Neuronal stem cell (in vitro differentiated cells): Measurements from ENCODE around the gene TBC1D7.

Experiments
- DNase-seq: peaks from one replicate; pipeline ENCODE4 v3.0.0-alpha.2; 2013; ENCODE audit warnings: low spot score
- H2AFZ ChIP-seq: one replicate; pipeline ENCODE4 v1.6.1; 2013; ENCODE audit warnings: mild to moderate bottlenecking, low read length, inconsistent platforms
- H2AK5ac ChIP-seq: 2 replicates; pipeline ENCODE4 v1.6.1; 2013; ENCODE audit warnings: low read depth, mild to moderate bottlenecking, inconsistent platforms, low read length, moderate library complexity, mixed read lengths
- H2BK120ac ChIP-seq: 2 replicates; pipeline ENCODE4 v1.6.1; 2013; ENCODE audit warnings: low read depth, mild to moderate bottlenecking, inconsistent platforms, low read length, moderate library complexity, mixed read lengths
- H2BK12ac ChIP-seq: one replicate; pipeline ENCODE4 v1.6.1; 2013; ENCODE audit warnings: low read length, inconsistent platforms
- H2BK15ac ChIP-seq: 2 replicates; pipeline ENCODE4 v1.6.1; 2013; ENCODE audit warnings: mild to moderate bottlenecking, low read length, inconsistent platforms, mixed read lengths
- H2BK5ac ChIP-seq: one replicate; pipeline ENCODE4 v1.6.1; 2013; ENCODE audit warnings: inconsistent platforms, mild to moderate bottlenecking, low read length, moderate library complexity
- H3K14ac ChIP-seq: one replicate; pipeline ENCODE4 v1.6.1; 2013; ENCODE audit warnings: low read length, inconsistent platforms
- H3K18ac ChIP-seq: 2 replicates; pipeline ENCODE4 v1.6.1; 2013; ENCODE audit warnings: low read length, inconsistent platforms
- H3K23ac ChIP-seq: 2 replicates; pipeline ENCODE4 v1.6.1; 2013; ENCODE audit warnings: low read depth, mild to moderate bottlenecking, mixed read lengths, low read length, inconsistent platforms; ENCODE audit not compliant: poor library complexity
- H3K27ac ChIP-seq: replicated peaks from 3 replicates; pipeline ENCODE4 v1.5.1; 2013; ENCODE audit warnings: low read length, inconsistent platforms
- H3K27me3 ChIP-seq, 3 experiments: 2 replicates each; pipeline ENCODE4 v1.6.1; 2013; ENCODE audit warnings: low read length in 3 of 3, mild to moderate bottlenecking in 2 of 3, inconsistent platforms in 1 of 3, low read depth in 1 of 3, mixed read lengths in 1 of 3, moderate library complexity in 1 of 3; ENCODE audit not compliant: control insufficient read depth in 3 of 3, insufficient read depth in 3 of 3
- H3K36me3 ChIP-seq, 2 donors: replicated peaks in 1 of 2; 2 replicates each; pipeline ENCODE4 v1.6.1; 2013; ENCODE audit warnings: low read length in 2 of 2; ENCODE audit not compliant: control insufficient read depth in 2 of 2, insufficient read depth in 2 of 2
- H3K4ac ChIP-seq: 2 replicates; pipeline ENCODE4 v1.6.1; 2013; ENCODE audit warnings: inconsistent platforms, mild to moderate bottlenecking, low read length, moderate library complexity
- H3K4me1 ChIP-seq, 2 donors: 1 replicate in 1 of 2; 2 replicates in 1 of 2; pipeline ENCODE4 v1.6.1; 2013; ENCODE audit warnings: low read length in 2 of 2, low read depth in 1 of 2; ENCODE audit not compliant: control insufficient read depth in 2 of 2, insufficient read depth in 1 of 2
- H3K4me2 ChIP-seq: one replicate; pipeline ENCODE4 v1.6.1; 2013; ENCODE audit warnings: mild to moderate bottlenecking, low read length, inconsistent platforms; ENCODE audit not compliant: insufficient read depth, poor library complexity, severe bottlenecking
- H3K4me3 ChIP-seq, 2 donors: 2 replicates each; pipeline ENCODE4 v1.5.1; 2013; ENCODE audit warnings: low read length in 2 of 2, mild to moderate bottlenecking in 2 of 2, inconsistent platforms in 1 of 2, moderate library complexity in 1 of 2
- H3K79me1 ChIP-seq: one replicate; pipeline ENCODE4 v1.6.1; 2013; ENCODE audit warnings: low read depth, mild to moderate bottlenecking, inconsistent platforms, low read length, moderate library complexity
- H3K9ac ChIP-seq: one replicate; pipeline ENCODE4 v1.6.1; 2013; ENCODE audit warnings: mild to moderate bottlenecking, low read depth, low read length, inconsistent platforms; ENCODE audit not compliant: poor library complexity
- H3K9me3 ChIP-seq, 2 donors: replicated peaks in 1 of 2; 2 replicates each; pipeline versions ENCODE3 to v1.6.1; 2013; ENCODE audit warnings: low read length in 2 of 2, mild to moderate bottlenecking in 2 of 2, inconsistent platforms in 1 of 2, low read depth in 1 of 2, mixed read lengths in 1 of 2, moderate library complexity in 1 of 2; ENCODE audit not compliant: control insufficient read depth in 2 of 2, insufficient read depth in 1 of 2
- H4K8ac ChIP-seq: one replicate; pipeline ENCODE4 v1.6.1; 2013; ENCODE audit warnings: low read depth, mild to moderate bottlenecking, inconsistent platforms, low read length, moderate library complexity
- H4K91ac ChIP-seq: one replicate; pipeline ENCODE4 v1.6.1; 2013; ENCODE audit warnings: low read length, low read depth, mild to moderate bottlenecking, inconsistent platforms; ENCODE audit not compliant: poor library complexity
- WGBS, 2 donors: extraction: QIAGEN DNeasy Blood & Tissue Kit; methylation state at CpG; one replicate each; pipeline ENCODE4 v1.1.7; 2013; ENCODE audit warnings: missing lambda C conversion rate in 2 of 2, mixed read lengths in 1 of 2; ENCODE audit not compliant: insufficient read length in 2 of 2, insufficient replicate concordance in 1 of 2; ENCODE audit errors: extremely low coverage in 2 of 2; 5-methylcytosine and 5-hydroxymethylcytosine counted together

The TBC1D7 gene

GRCh38 chr6:13370623-13371022 lies 42.3 kb upstream of the TBC1D7 start:
- Histone ChIP-seq H4K8ac (no peak overlapping the region), H3K4ac (no peak overlapping the region), H3K18ac (no peak overlapping the region), H3K4me3 (no peak overlapping the region), H2BK12ac (no peak overlapping the region), H3K9ac (no peak overlapping the region), H2AK5ac (no peak overlapping the region), H3K27me3 (no peaks in the 10 kb centered on the region), H3K4me1 (peaks cover 8 to 16% of the 10 kb centered on the region in 2 donors), H3K4me2 (no peak overlapping the region), H3K79me1 (no peaks in the 10 kb centered on the region), H3K23ac (no peak overlapping the region), H3K9me3 (no peaks in the 10 kb centered on the region), H3K14ac (no peak overlapping the region), H2AFZ (no peak overlapping the region), H2BK120ac (no peak overlapping the region), H2BK5ac (no peak overlapping the region), H2BK15ac (no peak overlapping the region), H3K36me3 (no peaks in the 10 kb centered on the region), H3K27ac (no peak overlapping the region), H4K91ac (no peak overlapping the region)
- no peak for DNase-seq
- WGBS, 2 donors, result no CpG with 5 or more reads among the region's 5 CpGs

GRCh38 chr6:13369591-13369990 lies 41.3 kb upstream of the TBC1D7 start:
- no peak overlapping the region for H2AFZ ChIP-seq
- H3K27ac ChIP-seq, result no peak overlapping the region
- no peak overlapping the region for H3K4me3 ChIP-seq
- H3K23ac ChIP-seq, result no peak overlapping the region
- no peak overlapping the region for H3K4me2 ChIP-seq
- no peak overlapping the region for H3K18ac ChIP-seq
- H4K8ac ChIP-seq, result no peak overlapping the region
- H2AK5ac ChIP-seq, result no peak overlapping the region
- H3K79me1 ChIP-seq, result peaks cover 2% of the 10 kb centered on the region
- no peak overlapping the region for H3K4ac ChIP-seq
- H3K27me3 ChIP-seq, result no peaks in the 10 kb centered on the region
- no peak overlapping the region for H3K14ac ChIP-seq
- no CpG with 5 or more reads among the region's 1 CpG for WGBS, 2 donors
- no peak overlapping the region for H2BK120ac ChIP-seq
- H3K9me3 ChIP-seq, result peaks cover 0 to 2% of the 10 kb centered on the region in 2 donors
- H3K9ac ChIP-seq, result no peak overlapping the region
- H3K4me1 ChIP-seq, result peaks cover 8 to 16% of the 10 kb centered on the region in 2 donors
- no peaks in the 10 kb centered on the region for H3K36me3 ChIP-seq
- H2BK12ac ChIP-seq, result no peak overlapping the region
- no peak for DNase-seq
- no peak overlapping the region for H2BK15ac ChIP-seq
- no peak overlapping the region for H2BK5ac ChIP-seq
- H4K91ac ChIP-seq, result no peak overlapping the region

DNA sequence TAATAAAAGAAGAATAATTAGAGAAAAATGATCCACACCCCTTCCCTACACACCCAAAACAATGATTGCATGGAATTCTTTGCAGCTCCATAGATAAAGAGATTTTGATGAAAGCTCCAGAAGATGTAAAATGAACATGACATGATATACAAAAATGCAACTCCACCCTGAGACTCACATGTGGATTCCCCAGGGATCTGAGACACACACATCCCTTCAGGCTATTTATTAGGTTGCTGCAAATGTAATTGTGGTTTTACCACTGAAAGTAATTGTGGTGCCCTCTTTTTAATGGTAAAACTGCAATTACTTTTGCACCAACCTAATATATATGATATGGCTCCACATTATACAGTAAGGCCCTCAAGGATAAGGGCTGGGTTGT lies 40.4 kb upstream of the TBC1D7 start:
- Histone ChIP-seq H3K9ac (no peak overlapping the region), H4K91ac (no peak overlapping the region), H2AK5ac (no peak overlapping the region), H2AFZ (no peak overlapping the region), H3K27me3 (no peaks in the 10 kb centered on the region), H2BK5ac (no peak overlapping the region), H3K4me3 (no peak overlapping the region), H3K4me1 (peaks cover 8 to 17% of the 10 kb centered on the region in 2 donors), H3K14ac (no peak overlapping the region), H3K27ac (no peak overlapping the region), H4K8ac (no peak overlapping the region), H3K18ac (no peak overlapping the region), H3K9me3 (peaks cover 0 to 2% of the 10 kb centered on the region in 2 donors), H3K4ac (no peak overlapping the region), H3K36me3 (no peaks in the 10 kb centered on the region), H3K23ac (no peak overlapping the region), H2BK120ac (no peak overlapping the region), H3K79me1 (peaks cover 2% of the 10 kb centered on the region), H2BK15ac (no peak overlapping the region), H3K4me2 (no peak overlapping the region), H2BK12ac (no peak overlapping the region)
- no peak for DNase-seq

GRCh38 chr6:13368079-13368730 lies 39.9 kb upstream of the TBC1D7 start:
- Histone ChIP-seq H3K14ac (no peak overlapping the region), H3K18ac (no peak overlapping the region), H2BK15ac (no peak overlapping the region), H3K36me3 (no peaks in the 10 kb centered on the region), H3K4me2 (no peak overlapping the region), H3K79me1 (peaks cover 2% of the 10 kb centered on the region), H3K23ac (no peak overlapping the region), H3K27ac (no peak overlapping the region), H2AFZ (no peak overlapping the region), H2AK5ac (no peak overlapping the region), H4K8ac (no peak overlapping the region), H3K9ac (no peak overlapping the region), H3K4me3 (no peak overlapping the region), H3K9me3 (peaks cover 0 to 2% of the 10 kb centered on the region in 2 donors), H4K91ac (no peak overlapping the region), H3K4ac (no peak overlapping the region), H3K4me1 (peaks cover 8 to 17% of the 10 kb centered on the region in 2 donors), H3K27me3 (no peaks in the 10 kb centered on the region), H2BK5ac (no peak overlapping the region), H2BK12ac (no peak overlapping the region), H2BK120ac (no peak overlapping the region)
- no peak for DNase-seq
- WGBS, 2 donors, result no CpG with 5 or more reads among the region's 7 CpGs
